K562 (cell line): ENCODE data around the gene PHYH. TPM values are rescaled to one million over a fixed set of nuclear protein-coding genes. Genes with fewer than 3 reads are reported as not detected.

ENCODE experiments used
- ATAC-seq: fragments of 200-7000 bp; cut with Tn5 transposase; 3 replicates; pipeline ENCODE4 v1.9.1; 2020; ENCODE audit warnings: moderate library complexity
- BruUV-seq: library from RNA; stranded (reverse); fragments of 400-500 nt; replicated peaks from 2 replicates; lab custom pipeline; 2021; lab: Mats Ljungman, UMichigan
- CTCF ChIA-PET: fragments of 300-600 bp; formaldehyde crosslinking; extraction: SDS; loops from one replicate; lab custom pipeline; 2021; ENCODE audit warnings: low intra/inter-chr PET ratio; lab: Yijun Ruan, JAX
- POLR2A ChIA-PET: fragments of 300-600, 350-650 bp; sonication (Branson Sonifier 250); formaldehyde crosslinking; extraction: SDS; loops from one replicate; lab custom pipeline; 2021; ENCODE audit warnings: antibody characterized with exemption, inconsistent platforms; lab: Yijun Ruan, JAX
- DNase-seq, 4 experiments: peaks; one replicate each; pipeline versions ENCODE4 v3.0.0 to v3.0.0-alpha.2; 2011 to 2018; ENCODE audit warnings: low spot score in 3 of 4, mixed read lengths in 3 of 4; ENCODE audit errors: extremely low read depth in 1 of 4
- FAIRE-seq: peaks from 2 replicates; lab custom pipeline; 2011; peaks lifted over from hg19 to GRCh38; lab: Jason Lieb, UNC
- H2AFZ ChIP-seq: 2 replicates; pipeline ENCODE4 v1.6.0; 2011; ENCODE audit warnings: low read depth, low read length, control low read depth, inconsistent platforms
- H3K27ac ChIP-seq: fragments of 200-600 bp; 3 replicates; pipeline ENCODE4 v1.8.0; 2011; ENCODE audit warnings: low read depth, mild to moderate bottlenecking, control low read depth, inconsistent platforms, low read length, moderate library complexity, mixed read lengths; ENCODE audit errors: extremely low read depth
- H3K27me3 ChIP-seq, 2 experiments: fragments of 300-600 bp in 1 of 2; 2 replicates in 1 of 2; 3 replicates in 1 of 2; pipeline versions ENCODE4 v1.6.0 to v1.8.0; 2011; ENCODE audit warnings: inconsistent platforms in 2 of 2, low read length in 2 of 2, mild to moderate bottlenecking in 1 of 2, mixed read lengths in 1 of 2, moderate library complexity in 1 of 2; ENCODE audit not compliant: control insufficient read depth in 2 of 2, insufficient read depth in 2 of 2
- H3K36me3 ChIP-seq: fragments of 300-600 bp; 3 replicates; pipeline ENCODE4 v1.8.0; 2011; ENCODE audit warnings: mild to moderate bottlenecking, low read length, inconsistent platforms; ENCODE audit not compliant: control insufficient read depth, insufficient read depth
- H3K4me1 ChIP-seq, 2 experiments: fragments of 200-600 bp in 1 of 2; replicated peaks in 1 of 2; 2 replicates in 1 of 2; 3 replicates in 1 of 2; pipeline versions ENCODE4 v1.5.1 to v1.8.0; 2011; ENCODE audit warnings: inconsistent platforms in 2 of 2, low read length in 2 of 2, mild to moderate bottlenecking in 1 of 2, mixed read lengths in 1 of 2, moderate library complexity in 1 of 2; ENCODE audit not compliant: control insufficient read depth in 2 of 2, insufficient read depth in 2 of 2
- H3K4me2 ChIP-seq: 2 replicates; pipeline ENCODE4 v1.6.1; 2011; ENCODE audit warnings: low read length, control low read depth, inconsistent platforms, mixed read lengths; ENCODE audit not compliant: insufficient read depth
- H3K4me3 ChIP-seq: fragments of 200-600 bp; sonication (generic), shearing (Covaris generic); 2 replicates; pipeline ENCODE4 v1.5.1; 2016; ENCODE audit warnings: control low read depth, inconsistent platforms
- H3K79me2 ChIP-seq: fragments of 200-600 bp; 3 replicates; pipeline ENCODE4 v1.8.0; 2011; ENCODE audit warnings: low read length, inconsistent platforms; ENCODE audit not compliant: control insufficient read depth, insufficient read depth
- H3K9ac ChIP-seq, 2 experiments: 2 replicates each; pipeline versions ENCODE4 v1.6.0 to v1.6.1; 2011; ENCODE audit warnings: low read depth in 2 of 2, low read length in 2 of 2, control low read depth in 1 of 2, inconsistent platforms in 1 of 2, mild to moderate bottlenecking in 1 of 2, mixed read lengths in 1 of 2; ENCODE audit not compliant: insufficient read depth in 1 of 2
- H3K9me1 ChIP-seq: one replicate; pipeline ENCODE4 v1.6.0; 2011; ENCODE audit warnings: inconsistent platforms, mild to moderate bottlenecking, low read length, moderate library complexity; ENCODE audit not compliant: control insufficient read depth, insufficient read depth
- H3K9me3 ChIP-seq: replicated peaks from 2 replicates; pipeline ENCODE4 v1.5.1; 2011; ENCODE audit warnings: low read depth, low read length, inconsistent platforms; ENCODE audit not compliant: control insufficient read depth, insufficient read depth
- H4K20me1 ChIP-seq: replicated peaks from 2 replicates; pipeline ENCODE4 v1.6.1; 2011; ENCODE audit warnings: low read length, inconsistent platforms, mixed read lengths; ENCODE audit not compliant: control insufficient read depth, insufficient read depth
- ADNP ChIP-seq: fragments of 200-800 bp; sonication (Bioruptor generic); IDR thresholded peaks from 2 replicates; pipeline ENCODE4 v1.6.1; 2016; ENCODE audit warnings: missing genetic modification characterization, missing compliant biosample characterization
- MYNN ChIP-seq, 2 experiments: sonication (generic); formaldehyde crosslinking in 1 of 2; IDR thresholded peaks; 2 replicates each; pipeline versions ENCODE4 v1.5.0 to v1.6.1; 2016 to 2020; ENCODE audit warnings: antibody characterized with exemption in 1 of 2, missing genetic modification reagents in 1 of 2
- NFRKB ChIP-seq: fragments of 450-650 bp; IDR thresholded peaks from 2 replicates; pipeline ENCODE4 v1.6.1; 2016; ENCODE audit warnings: low read depth
- NR4A1 ChIP-seq, 2 experiments: fragments of 250-450 bp in 1 of 2; fragments of 450-650 bp in 1 of 2; sonication (Bioruptor Pico) in 1 of 2; IDR thresholded peaks; 2 replicates each; pipeline versions ENCODE4 v1.4.0 to v1.6.1; 2016 to 2020; ENCODE audit warnings: mild to moderate bottlenecking in 2 of 2, missing compliant biosample characterization in 1 of 2, missing genetic modification characterization in 1 of 2, moderate library complexity in 1 of 2
- POLR2AphosphoS5 ChIP-seq: IDR thresholded peaks from 2 replicates; pipeline ENCODE4 v1.6.1; 2011; ENCODE audit warnings: mild to moderate bottlenecking, low read depth, low read length, moderate library complexity; ENCODE audit not compliant: control insufficient read depth, insufficient read depth
- ZNF717 ChIP-seq: fragments of 250-450 bp; sonication (Bioruptor Pico); IDR thresholded peaks from 2 replicates; pipeline ENCODE4 v1.5.0; 2021
- WGBS: fragments of 100-300 bp; shearing (Covaris generic); methylation state at CpG from one replicate; pipeline ENCODE4 v1.1.6; 2016; ENCODE audit warnings: low coverage, mixed read lengths; ENCODE audit not compliant: insufficient coverage; ENCODE audit errors: missing lambda C conversion rate; 5-methylcytosine and 5-hydroxymethylcytosine counted together
- in situ Hi-C: fragments of 300-500 bp; cut with MboI; formaldehyde crosslinking; loops from 4 replicates; pipeline ENCODE4 v1.15.0; 2018; ENCODE audit warnings: inconsistent platforms, mixed read lengths
- intact Hi-C: fragments of 100-400 bp; cut with micrococcal nuclease; formaldehyde crosslinking; loops from 2 replicates; pipeline ENCODE4 v1.14.2; 2022
- polyA plus RNA-seq, 8 experiments: library from polyadenylated mRNA; depleted of rRNA in 4 of 8; stranded (reverse) in 5 of 8; unstranded in 3 of 8; fragments of >200 nt; fragmentation: Nextera tagmentation in 2 of 8; fragmentation: Illumina TruSeq in 1 of 8; extraction: Ambion mirVana in 2 of 8; extraction: Trizol in 1 of 8; gene quantifications; 2 replicates each; pipeline versions ENCODE4 v1.2.1 to v1.2.3, GENCODE V29; 2011 to 2014; ENCODE audit warnings: inconsistent platforms in 1 of 8, missing spikeins in 1 of 8
- total RNA-seq, 7 experiments: library from RNA; depleted of rRNA in 6 of 7; stranded (reverse); fragments of >200 nt in 6 of 7; fragmentation: Illumina TruSeq in 2 of 7; extraction: Trizol in 2 of 7; gene quantifications; 2 replicates each; pipeline versions ENCODE4 v1.2.1 to v1.2.3, GENCODE V29; 2011 to 2021; ENCODE audit warnings: low replicate concordance in 1 of 7
- TF ChIP-seq, protein P1 (sequence below): conservative IDR thresholded peaks from 2 replicates; pipeline ENCODE4 v1.6.1; 2011; ENCODE audit warnings: low read depth, mild to moderate bottlenecking, low read length; ENCODE audit not compliant: control insufficient read depth
- TF ChIP-seq, protein P2 (sequence below): sonication (generic); formaldehyde crosslinking; IDR thresholded peaks from 2 replicates; pipeline ENCODE4 v1.8.0; 2022; ENCODE audit warnings: mild to moderate bottlenecking, missing genetic modification reagents
- TF ChIP-seq, protein P3 (sequence below): fragments of 250-450 bp; sonication (Bioruptor Pico); IDR thresholded peaks from 2 replicates; pipeline ENCODE4 v1.4.0; 2020; ENCODE audit warnings: mild to moderate bottlenecking, moderate library complexity

PHYH gene
- total and polyA plus RNA-seq, 9 of the 15 experiments (the other 6 are each of a cell fraction or from before 2014, with no cell fraction given) = 3.8 to 6.9 (median 5.7) TPM

- TF ChIP-seq MYNN (IDR thresholded peaks at IDR 0.05) = no peak
- TF ChIP-seq MYNN (CRISPR knock-in tag; IDR thresholded peaks at IDR 0.05) = no peak
- TF ChIP-seq, all 486 proteins: peak for 0
Observed at GRCh38 chr10:13328613-13329012, 28.7 kb upstream of the PHYH start (continued).

GRCh38 chr10:13328126-13328525, 28.3 kb upstream of the PHYH start:
- Histone ChIP-seq H3K4me2 (no peak overlapping the region), H3K27ac (no peak overlapping the region), H3K9me3 (no peaks in the 10 kb centered on the region), H3K4me3 (no peak overlapping the region), H3K36me3 (peaks cover 73% of the 10 kb centered on the region; the same call in 2 of the 3 replicates), H3K9ac (no peak overlapping the region), H3K9me1 (no peaks in the 10 kb centered on the region), H4K20me1 (no peaks in the 10 kb centered on the region), H2AFZ (no peak overlapping the region), H3K27me3 (no peaks in the 10 kb centered on the region), H3K4me1 (no peaks in the 10 kb centered on the region), H3K79me2 (no peaks in the 10 kb centered on the region)
- ATAC-seq (no peak), FAIRE-seq (no peak), DNase-seq (no peak)
- no TSS peak for BruUV-seq
- CTCF ChIA-PET = no interaction called here
- WGBS = 96% methylated on average over 4 of the region's 5 CpGs
- in situ Hi-C loops (no loop called here), intact Hi-C loops (no loop called here)
- POLR2A ChIA-PET = interaction anchor here (1.3 kb wide), 1 partner anchor 29 kb away, joined by 3 read pairs; no protein-coding TSS in a partner anchor
- TF ChIP-seq, protein P1, sequence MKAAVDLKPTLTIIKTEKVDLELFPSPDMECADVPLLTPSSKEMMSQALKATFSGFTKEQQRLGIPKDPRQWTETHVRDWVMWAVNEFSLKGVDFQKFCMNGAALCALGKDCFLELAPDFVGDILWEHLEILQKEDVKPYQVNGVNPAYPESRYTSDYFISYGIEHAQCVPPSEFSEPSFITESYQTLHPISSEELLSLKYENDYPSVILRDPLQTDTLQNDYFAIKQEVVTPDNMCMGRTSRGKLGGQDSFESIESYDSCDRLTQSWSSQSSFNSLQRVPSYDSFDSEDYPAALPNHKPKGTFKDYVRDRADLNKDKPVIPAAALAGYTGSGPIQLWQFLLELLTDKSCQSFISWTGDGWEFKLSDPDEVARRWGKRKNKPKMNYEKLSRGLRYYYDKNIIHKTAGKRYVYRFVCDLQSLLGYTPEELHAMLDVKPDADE = no peak
- TF ChIP-seq, protein P2, sequence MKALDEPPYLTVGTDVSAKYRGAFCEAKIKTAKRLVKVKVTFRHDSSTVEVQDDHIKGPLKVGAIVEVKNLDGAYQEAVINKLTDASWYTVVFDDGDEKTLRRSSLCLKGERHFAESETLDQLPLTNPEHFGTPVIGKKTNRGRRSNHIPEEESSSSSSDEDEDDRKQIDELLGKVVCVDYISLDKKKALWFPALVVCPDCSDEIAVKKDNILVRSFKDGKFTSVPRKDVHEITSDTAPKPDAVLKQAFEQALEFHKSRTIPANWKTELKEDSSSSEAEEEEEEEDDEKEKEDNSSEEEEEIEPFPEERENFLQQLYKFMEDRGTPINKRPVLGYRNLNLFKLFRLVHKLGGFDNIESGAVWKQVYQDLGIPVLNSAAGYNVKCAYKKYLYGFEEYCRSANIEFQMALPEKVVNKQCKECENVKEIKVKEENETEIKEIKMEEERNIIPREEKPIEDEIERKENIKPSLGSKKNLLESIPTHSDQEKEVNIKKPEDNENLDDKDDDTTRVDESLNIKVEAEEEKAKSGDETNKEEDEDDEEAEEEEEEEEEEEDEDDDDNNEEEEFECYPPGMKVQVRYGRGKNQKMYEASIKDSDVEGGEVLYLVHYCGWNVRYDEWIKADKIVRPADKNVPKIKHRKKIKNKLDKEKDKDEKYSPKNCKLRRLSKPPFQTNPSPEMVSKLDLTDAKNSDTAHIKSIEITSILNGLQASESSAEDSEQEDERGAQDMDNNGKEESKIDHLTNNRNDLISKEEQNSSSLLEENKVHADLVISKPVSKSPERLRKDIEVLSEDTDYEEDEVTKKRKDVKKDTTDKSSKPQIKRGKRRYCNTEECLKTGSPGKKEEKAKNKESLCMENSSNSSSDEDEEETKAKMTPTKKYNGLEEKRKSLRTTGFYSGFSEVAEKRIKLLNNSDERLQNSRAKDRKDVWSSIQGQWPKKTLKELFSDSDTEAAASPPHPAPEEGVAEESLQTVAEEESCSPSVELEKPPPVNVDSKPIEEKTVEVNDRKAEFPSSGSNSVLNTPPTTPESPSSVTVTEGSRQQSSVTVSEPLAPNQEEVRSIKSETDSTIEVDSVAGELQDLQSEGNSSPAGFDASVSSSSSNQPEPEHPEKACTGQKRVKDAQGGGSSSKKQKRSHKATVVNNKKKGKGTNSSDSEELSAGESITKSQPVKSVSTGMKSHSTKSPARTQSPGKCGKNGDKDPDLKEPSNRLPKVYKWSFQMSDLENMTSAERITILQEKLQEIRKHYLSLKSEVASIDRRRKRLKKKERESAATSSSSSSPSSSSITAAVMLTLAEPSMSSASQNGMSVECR (CRISPR knock-in tag) = no peak
- no peak for TF ChIP-seq NFRKB
- TF ChIP-seq ZNF717 (CRISPR knock-in tag) = no peak
- no peak for TF ChIP-seq NR4A1 (CRISPR knock-in tag; IDR thresholded peaks at IDR 0.05)
- TF ChIP-seq NR4A1 (tag; IDR thresholded peaks at IDR 0.05) = no peak
- no peak for TF ChIP-seq ADNP (tag)
- TF ChIP-seq, protein P3, sequence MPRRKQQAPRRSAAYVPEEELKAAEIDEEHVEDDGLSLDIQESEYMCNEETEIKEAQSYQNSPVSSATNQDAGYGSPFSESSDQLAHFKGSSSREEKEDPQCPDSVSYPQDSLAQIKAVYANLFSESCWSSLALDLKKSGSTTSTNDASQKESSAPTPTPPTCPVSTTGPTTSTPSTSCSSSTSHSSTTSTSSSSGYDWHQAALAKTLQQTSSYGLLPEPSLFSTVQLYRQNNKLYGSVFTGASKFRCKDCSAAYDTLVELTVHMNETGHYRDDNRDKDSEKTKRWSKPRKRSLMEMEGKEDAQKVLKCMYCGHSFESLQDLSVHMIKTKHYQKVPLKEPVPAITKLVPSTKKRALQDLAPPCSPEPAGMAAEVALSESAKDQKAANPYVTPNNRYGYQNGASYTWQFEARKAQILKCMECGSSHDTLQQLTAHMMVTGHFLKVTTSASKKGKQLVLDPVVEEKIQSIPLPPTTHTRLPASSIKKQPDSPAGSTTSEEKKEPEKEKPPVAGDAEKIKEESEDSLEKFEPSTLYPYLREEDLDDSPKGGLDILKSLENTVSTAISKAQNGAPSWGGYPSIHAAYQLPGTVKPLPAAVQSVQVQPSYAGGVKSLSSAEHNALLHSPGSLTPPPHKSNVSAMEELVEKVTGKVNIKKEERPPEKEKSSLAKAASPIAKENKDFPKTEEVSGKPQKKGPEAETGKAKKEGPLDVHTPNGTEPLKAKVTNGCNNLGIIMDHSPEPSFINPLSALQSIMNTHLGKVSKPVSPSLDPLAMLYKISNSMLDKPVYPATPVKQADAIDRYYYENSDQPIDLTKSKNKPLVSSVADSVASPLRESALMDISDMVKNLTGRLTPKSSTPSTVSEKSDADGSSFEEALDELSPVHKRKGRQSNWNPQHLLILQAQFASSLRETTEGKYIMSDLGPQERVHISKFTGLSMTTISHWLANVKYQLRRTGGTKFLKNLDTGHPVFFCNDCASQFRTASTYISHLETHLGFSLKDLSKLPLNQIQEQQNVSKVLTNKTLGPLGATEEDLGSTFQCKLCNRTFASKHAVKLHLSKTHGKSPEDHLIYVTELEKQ (CRISPR knock-in tag) = no peak
- TF ChIP-seq POLR2AphosphoS5 = no peak
